ENCODE results near the gene SMARCAL1. TPM values are rescaled to one million over a fixed set of nuclear protein-coding genes. Genes with fewer than 3 reads are reported as not detected.

Gene SMARCAL1
- total and polyA plus RNA-seq, 2 of the 4 experiments (the other 2 are of a cell fraction): 13.6 to 21.0 TPM

GRCh38 chr2:216485745-216486144 is 73.5 kb downstream of the SMARCAL1 start:
- DNase-seq: no peak
- Histone ChIP-seq H4K20me1 (ENCODE audit: insufficient read depth, low read length) (no peaks in the 10 kb centered on the region), H2BK15ac (ENCODE audit: low read depth, low read length) (no peak overlapping the region), H2AK5ac (ENCODE audit: low read depth, low read length) (no peak overlapping the region), H3K27ac (ENCODE audit: insufficient read depth, low read length) (no peak overlapping the region), H3K9ac (ENCODE audit: low read depth, low read length) (no peak overlapping the region), H4K8ac (ENCODE audit: low read depth in 2 of 2, low read length in 2 of 2) (no peak overlapping the region), H3K9me1 (ENCODE audit: insufficient read depth, low read length) (0 out of 2 replicates have a peak, but pooled peaks cover 5% of the 10 kb centered on the region), H3K36me3 (ENCODE audit: control insufficient read depth, insufficient read depth, low read length) (peaks cover 4% of the 10 kb centered on the region), H4K91ac (ENCODE audit: insufficient read depth, low read depth, low read length) (no peak overlapping the region), H3K27me3 (ENCODE audit: control insufficient read depth, insufficient read depth, low read length) (no peaks in the 10 kb centered on the region), H3K23ac (ENCODE audit: low read depth, low read length) (no peak overlapping the region), H3K4me2 (ENCODE audit: low read depth, low read length) (no peak overlapping the region), H3K4ac (ENCODE audit: low read depth, low read length) (no peak overlapping the region), H4K5ac (ENCODE audit: low read depth, low read length) (no peak overlapping the region), H3K4me1 (ENCODE audit: control insufficient read depth, insufficient read depth, low read length) (peaks cover 3% of the 10 kb centered on the region), H2BK20ac (ENCODE audit: low read depth, low read length) (no peak overlapping the region), H3K18ac (ENCODE audit: low read depth, low read length) (no peak overlapping the region), H3K79me1 (ENCODE audit: low read depth in 1 of 2, low read length in 2 of 2) (peaks cover 0 to 4% of the 10 kb centered on the region in 2 experiments; a peak in 1 of 4 replicates), H2AFZ (replicated peaks; ENCODE audit: low read length, poor library complexity) (no peak overlapping the region), H3K14ac (replicated peaks; ENCODE audit: low read depth, low read length) (no peak overlapping the region), H3K4me3 (ENCODE audit: insufficient read depth, low read depth, low read length) (no peak overlapping the region), H2BK5ac (ENCODE audit: low read depth, low read length, poor library complexity, severe bottlenecking) (no peak overlapping the region), H2BK120ac (ENCODE audit: low read depth, low read length) (no peak overlapping the region), H2AK9ac (replicated peaks; ENCODE audit: low read depth, low read length, poor library complexity) (no peak overlapping the region), H3K9me3 (ENCODE audit: control insufficient read depth, insufficient read depth, low read length) (no peaks in the 10 kb centered on the region), H3K56ac (ENCODE audit: extremely low read depth, insufficient read depth, low read length) (no peak overlapping the region)
- no peak for ATAC-seq (ENCODE audit: low read depth)
- TF ChIP-seq RFX5 (IDR thresholded peaks at IDR 0.05; ENCODE audit: low read depth, low read length): no peak
- TF ChIP-seq CEBPB (IDR thresholded peaks at IDR 0.05; ENCODE audit: low read depth, low read length): no peak
- no peak for TF ChIP-seq BHLHE40 (IDR thresholded peaks at IDR 0.05; ENCODE audit: low read depth, low read length)
- TF ChIP-seq RCOR1 (IDR thresholded peaks at IDR 0.05; ENCODE audit: insufficient replicate concordance, low read length): no peak
- TF ChIP-seq ELK1 (IDR thresholded peaks at IDR 0.05; ENCODE audit: borderline replicate concordance, low read depth, low read length): no peak
- TF ChIP-seq RAD21 (IDR thresholded peaks at IDR 0.05; ENCODE audit: low read length): no peak
- no peak for TF ChIP-seq CHD1 (IDR thresholded peaks at IDR 0.05; ENCODE audit: low read depth, low read length)
- TF ChIP-seq SMC3 (IDR thresholded peaks at IDR 0.05; ENCODE audit: low read depth, low read length): no peak
- no peak for TF ChIP-seq USF2 (IDR thresholded peaks at IDR 0.05; ENCODE audit: low read depth, low read length)
- no peak for TF ChIP-seq CTCF (conservative IDR thresholded peaks at IDR 0.05; ENCODE audit: low read depth, low read length)
- TF ChIP-seq MAZ (IDR thresholded peaks at IDR 0.05; ENCODE audit: borderline replicate concordance, low read depth, low read length): no peak
- no peak for TF ChIP-seq POLR2A (IDR thresholded peaks at IDR 0.05; ENCODE audit: low read depth, low read length)
- no peak for TF ChIP-seq MAFK (IDR thresholded peaks at IDR 0.05; ENCODE audit: low read depth, low read length)
- TF ChIP-seq FOS (IDR thresholded peaks at IDR 0.05; ENCODE audit: low read depth, low read length): no peak
- no peak for TF ChIP-seq NFE2L2 (IDR thresholded peaks at IDR 0.05; ENCODE audit: low read depth, low read length)
- dilution Hi-C loops (cut with HindIII; ENCODE audit: low sequenced_read_pairs, unreplicated experiment) (no loop called here), in situ Hi-C loops (cut with MboI; ENCODE audit: low sequenced_read_pairs) (no loop called here), intact Hi-C loops (cut with micrococcal nuclease) (no loop called here)
- WGBS, 2 experiments (ENCODE audit: extremely low coverage in 2 of 2, insufficient read length in 1 of 2): 100% methylated on average over 2 of the region's 5 CpGs; no CpG with 5 or more reads in 1 of the 2 experiments
- no TSS peak for BruUV-seq (replicated peaks)
- CTCF ChIA-PET: no interaction called here
- POLR2A ChIA-PET (ENCODE audit: unreplicated experiment): no interaction called here

All from IMR-90 (cell line).